ENCODE data around the gene FKBP9. TPM values are rescaled to one million over a fixed set of nuclear protein-coding genes. Genes with fewer than 3 reads are reported as not detected.

Gene FKBP9
- total RNA-seq, 1 experiment from 2014 or later: 28.6 TPM

DNA sequence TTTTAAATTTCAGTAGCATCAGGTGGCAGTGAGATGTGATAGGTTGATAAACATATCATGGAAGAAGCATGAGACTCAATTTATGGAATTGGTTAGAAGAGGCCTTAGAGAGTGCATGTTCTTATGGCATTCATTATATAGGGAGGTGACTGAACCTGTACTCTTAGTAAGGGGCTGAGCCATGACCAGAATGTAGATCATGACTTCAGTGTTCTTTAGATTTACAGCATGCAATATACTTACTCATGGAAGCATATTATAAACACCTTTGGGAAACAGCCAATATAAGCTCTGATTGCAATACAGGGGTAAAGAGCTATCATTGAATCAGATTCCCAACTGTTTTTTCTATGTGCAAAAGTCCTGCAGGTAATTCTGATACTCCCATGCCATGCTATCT lies 55.1 kb downstream of the FKBP9 start:
- intact Hi-C loops (cut with micrococcal nuclease; ENCODE audit: unreplicated experiment): no loop called here
- POLR2A ChIA-PET (ENCODE audit: low non-redundant PET): no interaction called here
- Histone ChIP-seq H3K27ac (ENCODE audit: low read depth, low read length, poor library complexity, severe bottlenecking) (no peak overlapping the region), H3K4me3 (ENCODE audit: low read depth, low read length, poor library complexity, severe bottlenecking) (no peak overlapping the region), H3K36me3 (ENCODE audit: insufficient read depth, low read length, poor library complexity, severe bottlenecking) (peaks cover 29% of the 10 kb centered on the region), H3K9me3 (ENCODE audit: low read depth, low read length, poor library complexity, severe bottlenecking) (no peaks in the 10 kb centered on the region), H3K4me1 (ENCODE audit: insufficient read depth, low read length, poor library complexity, severe bottlenecking) (no peaks in the 10 kb centered on the region), H3K27me3 (replicated peaks; ENCODE audit: insufficient read depth, low read depth, low read length, poor library complexity) (no peaks in the 10 kb centered on the region)
- DNase-seq (ENCODE audit: low spot score): no peak
- BruUV-seq (replicated peaks): no TSS peak
- TF ChIP-seq, protein P1, sequence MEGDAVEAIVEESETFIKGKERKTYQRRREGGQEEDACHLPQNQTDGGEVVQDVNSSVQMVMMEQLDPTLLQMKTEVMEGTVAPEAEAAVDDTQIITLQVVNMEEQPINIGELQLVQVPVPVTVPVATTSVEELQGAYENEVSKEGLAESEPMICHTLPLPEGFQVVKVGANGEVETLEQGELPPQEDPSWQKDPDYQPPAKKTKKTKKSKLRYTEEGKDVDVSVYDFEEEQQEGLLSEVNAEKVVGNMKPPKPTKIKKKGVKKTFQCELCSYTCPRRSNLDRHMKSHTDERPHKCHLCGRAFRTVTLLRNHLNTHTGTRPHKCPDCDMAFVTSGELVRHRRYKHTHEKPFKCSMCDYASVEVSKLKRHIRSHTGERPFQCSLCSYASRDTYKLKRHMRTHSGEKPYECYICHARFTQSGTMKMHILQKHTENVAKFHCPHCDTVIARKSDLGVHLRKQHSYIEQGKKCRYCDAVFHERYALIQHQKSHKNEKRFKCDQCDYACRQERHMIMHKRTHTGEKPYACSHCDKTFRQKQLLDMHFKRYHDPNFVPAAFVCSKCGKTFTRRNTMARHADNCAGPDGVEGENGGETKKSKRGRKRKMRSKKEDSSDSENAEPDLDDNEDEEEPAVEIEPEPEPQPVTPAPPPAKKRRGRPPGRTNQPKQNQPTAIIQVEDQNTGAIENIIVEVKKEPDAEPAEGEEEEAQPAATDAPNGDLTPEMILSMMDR (conservative IDR thresholded peaks at IDR 0.05; ENCODE audit: low read depth, low read length): no peak
- no peak for TF ChIP-seq EZH2 (IDR thresholded peaks at IDR 0.05; ENCODE audit: borderline replicate concordance, low read depth, low read length, poor library complexity, severe bottlenecking)
- CTCF ChIA-PET: no interaction called here

DNA sequence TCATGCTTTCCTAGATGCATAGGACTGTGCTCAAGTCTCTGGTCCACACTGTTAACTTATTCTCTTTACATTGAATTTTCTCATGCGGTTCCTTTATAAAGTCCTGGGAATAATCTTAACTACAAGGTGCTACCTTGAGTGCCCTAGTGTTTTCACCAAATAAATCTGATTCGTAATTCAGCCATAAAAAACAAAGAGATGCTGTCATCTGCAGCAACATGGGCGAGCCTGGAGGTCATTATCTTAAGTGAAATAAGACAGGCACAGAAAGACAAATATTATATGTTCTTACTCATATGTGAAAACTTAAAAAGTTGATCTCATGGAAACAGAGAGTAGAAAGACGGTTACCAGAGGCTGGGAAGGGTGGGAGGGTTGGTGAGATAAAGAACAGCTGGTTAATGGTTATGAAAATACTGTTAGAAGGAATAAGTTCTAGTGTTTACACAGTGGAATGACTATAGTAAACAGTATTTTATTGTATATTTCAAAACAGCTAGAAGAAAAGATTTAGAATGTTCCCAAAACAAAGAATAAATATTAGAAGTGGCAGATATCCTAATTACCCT lies 67.0 kb downstream of the FKBP9 start:
- no TSS peak for BruUV-seq (replicated peaks)
- H3K9me3 ChIP-seq (ENCODE audit: low read depth, low read length, poor library complexity, severe bottlenecking): no peaks in the 10 kb centered on the region
- no peaks in the 10 kb centered on the region for H3K4me1 ChIP-seq (ENCODE audit: insufficient read depth, low read length, poor library complexity, severe bottlenecking)
- no peak for DNase-seq (ENCODE audit: low spot score)
- POLR2A ChIA-PET (ENCODE audit: low non-redundant PET): no interaction called here
- peaks cover 45% of the 10 kb centered on the region for H3K36me3 ChIP-seq (ENCODE audit: insufficient read depth, low read length, poor library complexity, severe bottlenecking)
- no peak overlapping the region for H3K4me3 ChIP-seq (ENCODE audit: low read depth, low read length, poor library complexity, severe bottlenecking)
- no peak overlapping the region for H3K27ac ChIP-seq (ENCODE audit: low read depth, low read length, poor library complexity, severe bottlenecking)
- no peaks in the 10 kb centered on the region for H3K27me3 ChIP-seq (replicated peaks; ENCODE audit: insufficient read depth, low read depth, low read length, poor library complexity)
- TF ChIP-seq EZH2 (IDR thresholded peaks at IDR 0.05; ENCODE audit: borderline replicate concordance, low read depth, low read length, poor library complexity, severe bottlenecking): no peak
- TF ChIP-seq, protein P1 (conservative IDR thresholded peaks at IDR 0.05; ENCODE audit: low read depth, low read length): no peak
- intact Hi-C loops (cut with micrococcal nuclease; ENCODE audit: unreplicated experiment): no loop called here
- CTCF ChIA-PET: no interaction called here

DNA sequence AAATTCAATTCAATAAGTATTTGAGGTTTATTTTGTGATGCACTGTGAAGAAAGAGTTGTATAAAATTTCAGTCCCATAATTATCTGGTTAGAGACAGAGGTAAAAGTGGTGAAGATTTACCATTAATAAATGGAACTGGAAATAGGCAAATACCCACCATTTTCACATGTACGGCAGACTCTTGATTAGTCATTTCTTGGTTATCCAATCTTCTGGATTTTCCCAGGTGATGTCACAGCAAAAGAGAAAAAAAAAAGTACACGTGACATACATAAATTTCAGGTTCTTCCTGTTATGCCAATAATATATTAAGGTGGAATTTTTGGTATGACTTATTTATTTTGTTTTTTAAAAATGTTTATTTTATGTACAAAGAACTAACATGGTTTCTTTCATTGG lies 78.5 kb downstream of the FKBP9 start:
- intact Hi-C loops (cut with micrococcal nuclease; ENCODE audit: unreplicated experiment): no loop called here
- no peak for DNase-seq (ENCODE audit: low spot score)
- no peaks in the 10 kb centered on the region for H3K27me3 ChIP-seq (replicated peaks; ENCODE audit: insufficient read depth, low read depth, low read length, poor library complexity)
- no peaks in the 10 kb centered on the region for H3K9me3 ChIP-seq (ENCODE audit: low read depth, low read length, poor library complexity, severe bottlenecking)
- ChIA-PET POLR2A (ENCODE audit: low non-redundant PET) (no interaction called here), CTCF (interaction anchor here (0.6 kb wide), 1 partner anchor 14 kb away, joined by 3 read pairs; no protein-coding TSS in a partner anchor)
- no TSS peak for BruUV-seq (replicated peaks)
- no peaks in the 10 kb centered on the region for H3K36me3 ChIP-seq (ENCODE audit: insufficient read depth, low read length, poor library complexity, severe bottlenecking)
- TF ChIP-seq EZH2 (IDR thresholded peaks at IDR 0.05; ENCODE audit: borderline replicate concordance, low read depth, low read length, poor library complexity, severe bottlenecking): no peak
- TF ChIP-seq, protein P1 (conservative IDR thresholded peaks at IDR 0.05; ENCODE audit: low read depth, low read length): no peak
- H3K4me1 ChIP-seq (ENCODE audit: insufficient read depth, low read length, poor library complexity, severe bottlenecking): peaks cover 44% of the 10 kb centered on the region
- no peak overlapping the region for H3K4me3 ChIP-seq (ENCODE audit: low read depth, low read length, poor library complexity, severe bottlenecking)
- H3K27ac ChIP-seq (ENCODE audit: low read depth, low read length, poor library complexity, severe bottlenecking): peak overlapping the region; percentile 58
